GM23338 (cell line): ENCODE measurements around the gene ZFHX3. TPM values are rescaled to one million over a fixed set of nuclear protein-coding genes. Genes with fewer than 3 reads are reported as not detected.

Experiments used
- ATAC-seq: fragments of 200-7000 bp; cut with Tn5 transposase; 3 replicates; pipeline ENCODE4 v1.9.1; 2020
- DNase-seq: peaks from one replicate; pipeline ENCODE4 v3.0.0-alpha.2; 2015; ENCODE audit warnings: low spot score
- H2AFZ ChIP-seq: fragments of 200-600 bp; sonication (generic); 2 replicates; pipeline ENCODE4 v1.8.0; 2016; ENCODE audit warnings: antibody characterized with exemption, mild to moderate bottlenecking, moderate library complexity
- H3F3A ChIP-seq: fragments of 200-600 bp; sonication (generic); replicated peaks from 2 replicates; pipeline ENCODE4 v1.8.0; 2017; ENCODE audit warnings: antibody characterized with exemption, mixed run types, low read depth
- H3K27ac ChIP-seq: fragments of 200-600 bp; sonication (generic); 2 replicates; pipeline ENCODE4 v1.6.1; 2016; ENCODE audit warnings: low read depth
- H3K27me3 ChIP-seq: fragments of 200-600 bp; sonication (generic); 2 replicates; pipeline ENCODE4 v1.8.0; 2016; ENCODE audit warnings: mild to moderate bottlenecking, mixed run types, moderate library complexity; ENCODE audit not compliant: insufficient read depth
- H3K36me3 ChIP-seq: fragments of 200-600 bp; sonication (generic); 2 replicates; pipeline ENCODE4 v1.8.0; 2016; ENCODE audit warnings: mild to moderate bottlenecking; ENCODE audit not compliant: insufficient read depth
- H3K4me1 ChIP-seq: fragments of 200-600 bp; sonication (generic); 2 replicates; pipeline ENCODE4 v1.8.0; 2016; ENCODE audit warnings: mild to moderate bottlenecking, moderate library complexity; ENCODE audit not compliant: insufficient read depth
- H3K4me2 ChIP-seq: fragments of 200-600 bp; sonication (generic); 2 replicates; pipeline ENCODE4 v1.7.1; 2017; ENCODE audit warnings: mixed run types
- H3K4me3 ChIP-seq: fragments of 200-600 bp; sonication (generic); 2 replicates; pipeline ENCODE4 v1.6.1; 2016; ENCODE audit warnings: mixed run types
- H3K79me2 ChIP-seq: fragments of 200-600 bp; sonication (generic); replicated peaks from 2 replicates; pipeline ENCODE4 v1.8.0; 2017; ENCODE audit warnings: mild to moderate bottlenecking; ENCODE audit not compliant: insufficient read depth
- H3K9me2 ChIP-seq: fragments of 200-600 bp; sonication (generic); 2 replicates; pipeline ENCODE4 v1.8.0; 2017; ENCODE audit not compliant: insufficient read depth
- H4K20me1 ChIP-seq: fragments of 200-600 bp; sonication (generic); replicated peaks from 2 replicates; pipeline ENCODE4 v1.8.0; 2017; ENCODE audit warnings: mild to moderate bottlenecking; ENCODE audit not compliant: insufficient read depth
- H3K27ac Mint-ChIP-seq: 2 replicates; pipeline ENCODE4 v1.8.0; 2020; ENCODE audit warnings: inconsistent platforms, mild to moderate bottlenecking, moderate library complexity, mixed read lengths
- H3K27me3 Mint-ChIP-seq: 3 replicates; pipeline ENCODE4 v1.8.0; 2022; ENCODE audit warnings: low read depth, mild to moderate bottlenecking, moderate library complexity, mixed read lengths, inconsistent platforms; ENCODE audit not compliant: insufficient read depth, poor library complexity
- H3K36me3 Mint-ChIP-seq: 3 replicates; pipeline ENCODE4 v1.8.0; 2021; ENCODE audit warnings: low read depth, mild to moderate bottlenecking, inconsistent platforms, moderate library complexity, mixed read lengths
- H3K4me1 Mint-ChIP-seq: 3 replicates; pipeline ENCODE4 v1.8.0; 2020; ENCODE audit warnings: mild to moderate bottlenecking, inconsistent platforms, mixed read lengths
- H3K4me3 Mint-ChIP-seq: 3 replicates; pipeline ENCODE4 v1.8.0; 2021; ENCODE audit warnings: moderate library complexity, mild to moderate bottlenecking, inconsistent platforms, mixed read lengths
- H3K9me3 Mint-ChIP-seq: 3 replicates; pipeline ENCODE4 v1.8.0; 2020; ENCODE audit warnings: moderate library complexity, mild to moderate bottlenecking, inconsistent platforms, mixed read lengths
- CREB1 ChIP-seq: fragments of 250-450 bp; sonication (Bioruptor Pico); IDR thresholded peaks from 2 replicates; pipeline ENCODE4 v1.5.0; 2020; ENCODE audit warnings: low read depth, mild to moderate bottlenecking, moderate library complexity
- EZH2 ChIP-seq: fragments of 200-600 bp; sonication (generic); IDR thresholded peaks from one replicate; pipeline ENCODE4 v1.8.0; 2017; ENCODE audit warnings: antibody characterized with exemption, mild to moderate bottlenecking, low read depth; ENCODE audit not compliant: unreplicated experiment
- EZH2phosphoT487 ChIP-seq: fragments of 200-600 bp; sonication (generic); IDR thresholded peaks from one replicate; pipeline ENCODE4 v1.8.1; 2018; ENCODE audit warnings: antibody characterized with exemption; ENCODE audit not compliant: unreplicated experiment
- POLR2AphosphoS5 ChIP-seq: IDR thresholded peaks from 2 replicates; pipeline ENCODE4 v1.6.1; 2016; ENCODE audit warnings: antibody characterized with exemption, low read depth
- ZNF114 ChIP-seq: fragments of 250-450 bp; sonication (Bioruptor Pico); IDR thresholded peaks from 2 replicates; pipeline ENCODE4 v1.5.0; 2020; ENCODE audit warnings: mild to moderate bottlenecking, moderate library complexity
- polyA plus RNA-seq: library from polyadenylated mRNA; unstranded; fragments of >200 nt; fragmentation: Nextera tagmentation; extraction: Ambion mirVana; gene quantifications from 2 replicates; pipeline ENCODE4 v1.2.1, GENCODE V29; 2016
- total RNA-seq: library from RNA; depleted of rRNA; stranded (reverse); fragments of >200 nt; shearing (Covaris generic); gene quantifications from 2 replicates; pipeline ENCODE4 v1.2.3, GENCODE V29; 2014

Gene ZFHX3
- total and polyA plus RNA-seq, 2 experiments from 2014 or later, result 1.0 to 1.5 TPM

DNA sequence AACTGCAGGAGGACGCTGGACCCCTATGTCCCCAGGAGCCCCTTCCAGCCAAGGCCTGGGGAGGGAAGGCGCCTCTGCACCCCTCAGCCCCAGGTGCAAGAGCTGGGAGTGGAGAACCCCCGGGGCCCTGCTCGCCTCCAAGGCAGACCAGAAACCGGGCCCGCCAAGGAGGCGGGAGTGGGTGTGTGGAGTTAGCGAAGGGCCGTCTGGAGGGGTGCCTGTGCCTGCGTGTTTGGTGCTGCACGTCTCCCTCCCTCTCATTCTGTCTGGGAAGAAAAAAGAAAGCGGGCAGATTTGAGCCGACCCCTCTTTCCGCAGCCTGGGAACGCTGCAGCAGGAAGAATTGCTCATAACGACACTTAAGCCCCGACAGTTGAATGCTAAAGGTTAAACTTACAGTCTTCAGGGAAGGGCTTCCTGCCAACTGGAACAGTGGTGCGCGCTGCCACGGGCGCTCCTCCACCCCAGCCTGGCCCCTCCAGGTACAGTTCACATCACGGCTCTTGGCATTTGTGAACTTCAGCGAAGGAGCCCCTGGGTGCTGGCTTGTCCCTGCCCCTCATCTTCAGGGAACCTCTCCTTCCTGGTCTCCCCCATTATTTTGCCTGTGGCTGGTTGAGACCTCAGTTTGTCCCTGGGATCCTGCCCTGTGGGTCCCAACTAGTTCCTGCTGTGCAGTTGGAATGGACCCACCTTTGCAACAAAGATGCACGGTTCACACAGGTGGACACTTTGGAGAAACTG, 19.2 kb upstream of the ZFHX3 start:
- Mint-ChIP-seq H3K36me3 (no peaks in the 10 kb centered on the region), H3K27ac (no peak overlapping the region), H3K4me3 (peak overlapping the region; percentile 51), H3K27me3 (peaks cover 99% of the 10 kb centered on the region), H3K9me3 (peaks cover 7% of the 10 kb centered on the region; the same call in 2 of the 3 replicates), H3K4me1 (peaks cover 58% of the 10 kb centered on the region)
- TF ChIP-seq EZH2phosphoT487, result peak; percentile 53
- TF ChIP-seq EZH2, result peak; percentile 93
- no peak for TF ChIP-seq POLR2AphosphoS5
- Histone ChIP-seq H3K9me2 (no peaks in the 10 kb centered on the region), H3K27me3 (peaks cover 91% of the 10 kb centered on the region), H3K36me3 (no peaks in the 10 kb centered on the region; the same call in 1 of the 2 replicates), H3K4me3 (peak overlapping the region; percentile 62), H3K79me2 (no peaks in the 10 kb centered on the region), H3K4me2 (peak overlapping the region; percentile 91), H3K27ac (no peak overlapping the region), H3F3A (peaks cover 29% of the 10 kb centered on the region), H2AFZ (peak overlapping the region; percentile 85), H4K20me1 (peaks cover 12% of the 10 kb centered on the region), H3K4me1 (peaks cover 75% of the 10 kb centered on the region)
- ATAC-seq (peak; percentile 4), DNase-seq (no peak)

DNA sequence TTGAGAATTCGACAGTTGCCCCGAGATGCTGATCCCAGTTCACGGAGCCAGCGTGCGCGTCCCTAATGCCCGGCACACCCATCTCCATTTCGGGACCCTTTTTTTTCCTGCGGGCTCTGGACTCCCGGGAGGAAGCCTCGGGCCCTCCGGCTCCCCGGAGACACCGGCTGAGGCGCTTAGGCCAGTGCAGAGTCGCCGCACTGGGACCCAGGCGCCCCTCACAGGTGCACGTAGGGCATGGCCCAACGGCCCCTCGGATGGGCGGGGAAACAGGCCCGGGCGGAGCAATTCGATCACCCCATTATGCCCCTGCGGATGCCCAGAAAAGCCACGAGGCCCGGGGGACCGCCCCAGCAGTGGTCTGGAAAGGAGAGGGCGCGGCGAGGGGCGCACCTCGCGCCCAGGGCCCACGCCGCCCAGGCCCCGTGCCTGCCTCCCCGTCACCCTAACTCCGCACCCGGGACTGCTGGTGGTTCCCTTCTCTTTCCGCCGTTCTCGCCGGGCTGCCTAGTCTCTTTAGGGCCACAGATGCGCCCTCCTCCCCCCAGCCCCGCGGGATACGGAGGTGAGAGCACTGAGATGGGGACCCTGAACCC, 18.5 kb upstream of the ZFHX3 start:
- Mint-ChIP-seq H3K4me1 (peaks cover 60% of the 10 kb centered on the region), H3K9me3 (peaks cover 7% of the 10 kb centered on the region; the same call in 2 of the 3 replicates), H3K27me3 (peaks cover 99% of the 10 kb centered on the region), H3K36me3 (no peaks in the 10 kb centered on the region), H3K27ac (no peak overlapping the region), H3K4me3 (peak overlapping the region; percentile 65)
- H2AFZ ChIP-seq, result peak overlapping the region; percentile 85
- H3F3A ChIP-seq, result peaks cover 25% of the 10 kb centered on the region
- peaks cover 91% of the 10 kb centered on the region for H3K27me3 ChIP-seq
- H3K79me2 ChIP-seq, result no peaks in the 10 kb centered on the region
- H3K4me1 ChIP-seq, result peaks cover 77% of the 10 kb centered on the region
- no peak overlapping the region for H3K27ac ChIP-seq
- H3K9me2 ChIP-seq, result no peaks in the 10 kb centered on the region
- ATAC-seq (peak; percentile 30), DNase-seq (peak; percentile 62)
- no peak for TF ChIP-seq POLR2AphosphoS5
- peak; percentile 78 for TF ChIP-seq EZH2
- H3K4me2 ChIP-seq, result peak overlapping the region; percentile 91
- peak overlapping the region; percentile 62 for H3K4me3 ChIP-seq
- H4K20me1 ChIP-seq, result peaks cover 12% of the 10 kb centered on the region
- no peaks in the 10 kb centered on the region; the same call in 1 of the 2 replicates for H3K36me3 ChIP-seq

DNA sequence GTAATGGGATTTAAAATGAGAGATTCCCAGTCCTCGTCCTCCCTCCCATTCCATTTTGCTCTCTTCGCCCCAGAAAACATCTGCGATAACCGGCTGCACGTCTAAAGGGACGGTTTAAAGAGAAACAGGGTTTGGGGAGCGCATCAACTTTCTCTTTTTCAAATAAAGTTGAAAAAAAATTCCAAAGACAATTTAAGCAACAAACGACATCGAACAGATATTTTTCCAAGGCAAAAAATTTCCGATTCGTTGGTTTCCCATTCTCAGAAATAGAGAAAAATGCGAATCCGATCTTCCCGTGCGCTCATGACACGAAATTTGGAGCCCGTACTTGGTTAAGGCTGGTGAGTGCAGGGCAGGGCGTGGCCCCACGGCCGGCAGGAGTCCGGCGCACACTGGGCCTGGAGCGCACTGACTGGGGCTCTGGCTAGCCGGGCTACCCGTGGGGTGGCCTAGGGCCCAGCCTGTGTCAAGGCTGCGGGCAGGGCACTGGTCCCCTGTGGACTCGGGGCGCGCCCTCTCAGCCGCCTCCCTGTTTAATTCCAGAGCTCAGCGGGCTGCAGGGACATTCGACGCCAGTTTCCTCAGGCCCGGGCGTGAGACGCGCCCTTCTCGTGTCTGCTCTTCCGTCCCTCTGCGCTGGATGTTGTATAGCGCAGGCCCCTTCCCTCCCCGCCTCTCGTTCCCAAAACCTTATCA, 17.9 kb upstream of the ZFHX3 start:
- peak; percentile 30 for ATAC-seq
- H3K4me3 ChIP-seq, result peak overlapping the region; percentile 62
- peaks cover 64% of the 10 kb centered on the region for H3K4me1 Mint-ChIP-seq

More for the DNA sequence above, 17.9 kb upstream of the ZFHX3 start:
- H3F3A ChIP-seq, result peaks cover 24% of the 10 kb centered on the region
- H3K27me3 ChIP-seq, result peaks cover 96% of the 10 kb centered on the region
- peaks cover 77% of the 10 kb centered on the region for H3K4me1 ChIP-seq
- peak overlapping the region; percentile 91 for H3K4me2 ChIP-seq
- H3K36me3 ChIP-seq, result no peaks in the 10 kb centered on the region; the same call in 1 of the 2 replicates
- peaks cover 100% of the 10 kb centered on the region for H3K27me3 Mint-ChIP-seq
- H3K9me3 Mint-ChIP-seq, result peaks cover 7% of the 10 kb centered on the region; the same call in 2 of the 3 replicates
- peak; percentile 68 for DNase-seq
- no peaks in the 10 kb centered on the region for H3K36me3 Mint-ChIP-seq
- H3K9me2 ChIP-seq, result no peaks in the 10 kb centered on the region
- peaks cover 12% of the 10 kb centered on the region for H4K20me1 ChIP-seq
- H2AFZ ChIP-seq, result peak overlapping the region; percentile 85
- H3K27ac Mint-ChIP-seq, result no peak overlapping the region
- H3K4me3 Mint-ChIP-seq, result peak overlapping the region; percentile 65
- no peaks in the 10 kb centered on the region for H3K79me2 ChIP-seq
- H3K27ac ChIP-seq, result no peak overlapping the region
- TF ChIP-seq ZNF114 (CRISPR knock-in tag) (no peak), EZH2 (peak; percentile 92), CREB1 (CRISPR knock-in tag) (no peak), EZH2phosphoT487 (peak; percentile 37)
